Loucy (cell line): ENCODE data around the gene STXBP6.

ENCODE experiments used
- CTCF ChIP-seq: fragments of 200-600 bp; sonication (generic); conservative IDR thresholded peaks from 2 replicates; pipeline ENCODE4 v1.5.1; 2014; ENCODE audit warnings: mild to moderate bottlenecking, antibody characterized with exemption, low read length
- EZH2phosphoT487 ChIP-seq: fragments of 200-600 bp; IDR thresholded peaks from 2 replicates; pipeline ENCODE4 v1.6.1; 2018; ENCODE audit warnings: antibody characterized with exemption, mild to moderate bottlenecking, moderate library complexity, borderline replicate concordance

- TF ChIP-seq CTCF, result no peak
- TF ChIP-seq EZH2phosphoT487, result no peak
Measured at GRCh38 chr14:24883576-24883975, 166.4 kb downstream of the STXBP6 start.
